ENCODE results near the gene NKX2-4. TPM values are rescaled to one million over a fixed set of nuclear protein-coding genes. Genes with fewer than 3 reads are reported as not detected.

NKX2-4 gene
- total RNA-seq, 1 donor: not detected

- Histone ChIP-seq H3K4me3 (ENCODE audit: low read length) (no peak overlapping the region), H3K27me3 (ENCODE audit: insufficient read depth, low read length) (no peaks in the 10 kb centered on the region), H3K4me1 (ENCODE audit: insufficient read depth, low read length) (peaks cover 8% of the 10 kb centered on the region), H3K9me3 (ENCODE audit: low read depth, low read length) (no peaks in the 10 kb centered on the region)
Measured at GRCh38 chr20:21358737-21359136, 38.6 kb downstream of the NKX2-4 start.

GRCh38 chr20:21357844-21358243 is 39.5 kb downstream of the NKX2-4 start:
- H3K4me3 ChIP-seq (ENCODE audit: low read length): no peak overlapping the region
- H3K4me1 ChIP-seq (ENCODE audit: insufficient read depth, low read length): peaks cover 8% of the 10 kb centered on the region
- H3K27me3 ChIP-seq (ENCODE audit: insufficient read depth, low read length): no peaks in the 10 kb centered on the region
- no peaks in the 10 kb centered on the region for H3K9me3 ChIP-seq (ENCODE audit: low read depth, low read length)

GRCh38 chr20:21356386-21356785 is 40.9 kb downstream of the NKX2-4 start:
- H3K27me3 ChIP-seq (ENCODE audit: insufficient read depth, low read length): no peaks in the 10 kb centered on the region
- no peak overlapping the region for H3K4me3 ChIP-seq (ENCODE audit: low read length)
- H3K9me3 ChIP-seq (ENCODE audit: low read depth, low read length): no peaks in the 10 kb centered on the region
- peaks cover 8% of the 10 kb centered on the region for H3K4me1 ChIP-seq (ENCODE audit: insufficient read depth, low read length)

- no peaks in the 10 kb centered on the region for H3K9me3 ChIP-seq (ENCODE audit: low read depth, low read length)
- no peak overlapping the region for H3K4me3 ChIP-seq (ENCODE audit: low read length)
- peaks cover 8% of the 10 kb centered on the region for H3K4me1 ChIP-seq (ENCODE audit: insufficient read depth, low read length)
- no peaks in the 10 kb centered on the region for H3K27me3 ChIP-seq (ENCODE audit: insufficient read depth, low read length)
Measured at GRCh38 chr20:21355981-21356380, 41.3 kb downstream of the NKX2-4 start.

GRCh38 chr20:21353236-21353635 is 44.1 kb downstream of the NKX2-4 start:
- Histone ChIP-seq H3K4me1 (ENCODE audit: insufficient read depth, low read length) (no peaks in the 10 kb centered on the region), H3K4me3 (ENCODE audit: low read length) (no peak overlapping the region)

GRCh38 chr20:21352703-21353102 is 44.6 kb downstream of the NKX2-4 start:
- no peaks in the 10 kb centered on the region for H3K4me1 ChIP-seq (ENCODE audit: insufficient read depth, low read length)

More at GRCh38 chr20:21353236-21353635, 44.1 kb downstream of the NKX2-4 start:
- Histone ChIP-seq H3K27me3 (ENCODE audit: insufficient read depth, low read length) (no peaks in the 10 kb centered on the region), H3K9me3 (ENCODE audit: low read depth, low read length) (no peaks in the 10 kb centered on the region)

More at GRCh38 chr20:21352703-21353102, 44.6 kb downstream of the NKX2-4 start:
- Histone ChIP-seq H3K27me3 (ENCODE audit: insufficient read depth, low read length) (no peaks in the 10 kb centered on the region), H3K4me3 (ENCODE audit: low read length) (no peak overlapping the region), H3K9me3 (ENCODE audit: low read depth, low read length) (no peaks in the 10 kb centered on the region)

Other genes with a start within 250 kb of the NKX2-4 start
- gene XRN2, start 94.2 kb downstream of the NKX2-4 start, total RNA-seq: 96.6 TPM
- not detected for gene NKX2-2, start 116.5 kb upstream of the NKX2-4 start, total RNA-seq